Testis (tissue), 2 donors: Measurements from ENCODE around the gene NCAPD3.

Source experiments
- CTCF ChIP-seq, 3 experiments: fragments of 450-650 bp in 2 of 3; fragments of 200-600 bp in 1 of 3; sonication (generic) in 1 of 3; IDR thresholded peaks; one replicate each; pipeline ENCODE4 v1.5.1; 2016 to 2019; ENCODE audit warnings: antibody characterized with exemption in 3 of 3, mild to moderate bottlenecking in 2 of 3, moderate library complexity in 1 of 3
- POLR2A ChIP-seq: fragments of 450-650 bp; IDR thresholded peaks from one replicate; pipeline ENCODE4 v1.6.1; 2017; ENCODE audit warnings: antibody characterized with exemption, mild to moderate bottlenecking, moderate library complexity

DNA sequence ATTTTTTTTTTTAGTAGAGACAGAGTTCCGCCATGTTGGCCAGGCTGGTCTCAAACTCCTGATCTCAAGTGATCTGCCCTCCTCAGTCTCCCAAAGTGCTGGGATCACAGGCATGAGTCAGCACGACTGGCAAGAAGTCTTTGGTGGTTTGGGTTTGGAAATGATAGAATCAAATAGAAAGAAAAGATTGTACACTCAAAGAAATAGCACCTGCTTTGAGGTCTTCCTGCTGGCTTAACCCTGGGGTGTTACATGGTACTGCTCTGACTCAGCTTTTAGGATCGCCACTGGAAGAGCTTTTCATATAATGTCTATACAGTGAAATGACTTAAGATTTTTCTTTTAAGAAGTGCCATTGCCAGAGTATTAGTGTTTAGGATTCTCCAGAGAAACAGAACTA, 104.7 kb downstream of the NCAPD3 start:
- TF ChIP-seq CTCF (IDR thresholded peaks at IDR 0.05) (no peak), POLR2A (no peak)
